IPS DF 19.7 (cell line): ENCODE results near the gene KCNJ6.
"Not testable (repeated sequence)": the region's sequence is repeated elsewhere in the genome, so short reads cannot be mapped to it uniquely, and the experiment has no call there.

Source experiments
- DNase-seq: peaks from one replicate; pipeline ENCODE4 v3.0.0-alpha.2; 2013; ENCODE audit warnings: low read depth, low spot score

Gene KCNJ6

GRCh38 chr21:37683396-37684114, 232.7 kb downstream of the KCNJ6 start:
- no peak for DNase-seq

GRCh38 chr21:37682966-37683365, 233.3 kb downstream of the KCNJ6 start:
- no peak for DNase-seq

GRCh38 chr21:37677006-37677405, 239.3 kb downstream of the KCNJ6 start:
- no peak for DNase-seq

- no peak for DNase-seq
These were observed 241.0 kb downstream of the KCNJ6 start for GRCh38 chr21:37675202-37675801.

GRCh38 chr21:37673801-37674575, 242.3 kb downstream of the KCNJ6 start:
- no peak for DNase-seq

GRCh38 chr21:37671381-37671780, 244.9 kb downstream of the KCNJ6 start:
- DNase-seq, result no peak

GRCh38 chr21:37670883-37671282, 245.4 kb downstream of the KCNJ6 start:
- no peak for DNase-seq

GRCh38 chr21:37669249-37669648, 247.0 kb downstream of the KCNJ6 start:
- no peak for DNase-seq

GRCh38 chr21:37668462-37669239, 247.6 kb downstream of the KCNJ6 start:
- DNase-seq, result no peak

- DNase-seq, result no peak
These were observed 248.9 kb downstream of the KCNJ6 start for GRCh38 chr21:37667380-37667779.

- DNase-seq, result no peak
These were observed 250.8 kb downstream of the KCNJ6 start for GRCh38 chr21:37665230-37666024.

- not testable (repeated sequence) for DNase-seq
These were observed 254.0 kb downstream of the KCNJ6 start for GRCh38 chr21:37662227-37662626.

GRCh38 chr21:37660709-37661108, 255.5 kb downstream of the KCNJ6 start:
- DNase-seq, result no peak

- DNase-seq, result no peak
These were observed 256.4 kb downstream of the KCNJ6 start for GRCh38 chr21:37659874-37660273.

- no peak for DNase-seq
These were observed 257.3 kb downstream of the KCNJ6 start for GRCh38 chr21:37658817-37659458.

GRCh38 chr21:37658121-37658816, 258.0 kb downstream of the KCNJ6 start:
- no peak for DNase-seq

GRCh38 chr21:37656899-37657298, 259.4 kb downstream of the KCNJ6 start:
- no peak for DNase-seq

- DNase-seq, result no peak
These were observed 260.5 kb downstream of the KCNJ6 start for GRCh38 chr21:37655611-37656300.

- DNase-seq, result no peak
These were observed 261.7 kb downstream of the KCNJ6 start for GRCh38 chr21:37654596-37654995.
